IPS-NIHi7 (cell line): Measurements from ENCODE around the gene DDAH1.

Experiments used
- DNase-seq: peaks from one replicate; pipeline ENCODE4 v3.0.0; 2012; ENCODE audit warnings: mixed read lengths; ENCODE audit errors: extremely low spot score

Gene DDAH1

GRCh38 chr1:85440612-85441011, 24.3 kb downstream of the DDAH1 start:
- DNase-seq = no peak

GRCh38 chr1:85438353-85438752, 26.6 kb downstream of the DDAH1 start:
- DNase-seq = no peak

- no peak for DNase-seq
Observed at GRCh38 chr1:85437139-85437538, 27.8 kb downstream of the DDAH1 start.

GRCh38 chr1:85433096-85433495, 31.9 kb downstream of the DDAH1 start:
- DNase-seq = no peak

- DNase-seq = no peak
Observed at GRCh38 chr1:85428471-85429089, 36.4 kb downstream of the DDAH1 start.

- no peak for DNase-seq
Observed at GRCh38 chr1:85427849-85428248, 37.1 kb downstream of the DDAH1 start.

GRCh38 chr1:85427331-85427730, 37.6 kb downstream of the DDAH1 start:
- DNase-seq = no peak

GRCh38 chr1:85421179-85421578, 43.8 kb downstream of the DDAH1 start:
- DNase-seq = no peak

GRCh38 chr1:85420199-85420598, 44.8 kb downstream of the DDAH1 start:
- no peak for DNase-seq

- DNase-seq = no peak
Observed at GRCh38 chr1:85417876-85418275, 47.1 kb downstream of the DDAH1 start.

- peak; percentile 30 for DNase-seq
Observed at GRCh38 chr1:85417017-85417416, 47.9 kb downstream of the DDAH1 start.

- DNase-seq = no peak
Observed at GRCh38 chr1:85413169-85413568, 51.8 kb downstream of the DDAH1 start.

GRCh38 chr1:85411567-85412305, 53.2 kb downstream of the DDAH1 start:
- DNase-seq = peak; percentile 31

GRCh38 chr1:85409516-85409915, 55.4 kb downstream of the DDAH1 start:
- DNase-seq = no peak

GRCh38 chr1:85407746-85408377, 57.1 kb downstream of the DDAH1 start:
- no peak for DNase-seq

- DNase-seq = no peak
Observed at GRCh38 chr1:85406887-85407533, 57.9 kb downstream of the DDAH1 start.

GRCh38 chr1:85406081-85406480, 58.9 kb downstream of the DDAH1 start:
- no peak for DNase-seq

GRCh38 chr1:85404408-85404807, 60.6 kb downstream of the DDAH1 start:
- no peak for DNase-seq

GRCh38 chr1:85398391-85399064, 66.4 kb downstream of the DDAH1 start:
- no peak for DNase-seq

GRCh38 chr1:85397490-85398032, 67.4 kb downstream of the DDAH1 start:
- DNase-seq = no peak

GRCh38 chr1:85396194-85396593, 68.8 kb downstream of the DDAH1 start:
- DNase-seq = no peak

GRCh38 chr1:85394130-85394529, 70.8 kb downstream of the DDAH1 start:
- no peak for DNase-seq
